HL-60 (cell line): ENCODE results near the gene PLGRKT.

Experiments used
- CTCF ChIP-seq: IDR thresholded peaks from one replicate; pipeline ENCODE4 v1.5.1; 2011; ENCODE audit warnings: low read length, control low read depth, inconsistent platforms; ENCODE audit not compliant: insufficient read depth
- POLR2AphosphoS5 ChIP-seq: IDR thresholded peaks from 2 replicates; pipeline ENCODE4 v1.6.1; 2012; ENCODE audit warnings: low read depth
- SPI1 ChIP-seq: IDR thresholded peaks from 2 replicates; pipeline ENCODE4 v1.6.1; 2012; ENCODE audit warnings: low read depth, mild to moderate bottlenecking, borderline replicate concordance

DNA sequence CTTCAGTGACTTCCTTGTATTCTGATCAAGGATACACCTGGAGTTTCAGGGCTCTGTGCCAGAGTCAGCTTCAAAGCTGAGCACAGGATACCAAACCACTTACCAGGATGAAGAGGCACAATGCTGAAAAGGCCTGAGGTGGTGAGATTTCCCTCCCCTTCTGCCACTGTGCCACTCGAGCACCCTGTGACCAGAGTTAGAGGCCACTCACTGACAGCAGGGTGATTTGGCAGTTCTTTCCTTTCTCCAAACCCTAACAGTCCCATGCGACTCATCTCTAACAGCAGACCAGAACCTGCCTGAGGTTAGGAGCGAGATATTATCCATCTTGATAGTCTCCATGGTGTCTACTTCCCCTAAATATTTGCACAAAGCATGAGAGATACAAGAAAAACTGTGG, 1.8 kb downstream of the PLGRKT start:
- TF ChIP-seq SPI1 (no peak), CTCF (no peak), POLR2AphosphoS5 (no peak)
